ENCODE data around the gene LPCAT3.

Gene LPCAT3

GRCh38 chr12:6958609-6959057 lies 59.6 kb downstream of the LPCAT3 start:
- TF ChIP-seq CTCF (IDR thresholded peaks at IDR 0.05; ENCODE audit: control extremely low read depth, extremely low read depth, low read depth, missing control alignments) = no peak
- CTCF ChIA-PET = interaction anchor here (0.8 to 13.5 kb wide), 12 partner anchors 8 to 192 kb away, joined by 3 to 530 read pairs (median 4); partner anchors contain the start of genes C12orf57, PTPN6 and RNU7-1
- no peak for DNase-seq (ENCODE audit: extremely low spot score)
- POLR2A ChIA-PET = interaction anchor here (0.8 to 11.3 kb wide), 6 partner anchors 8 to 91 kb away, joined by 3 to 147 read pairs (median 4); partner anchors contain the start of genes C12orf57, PTPN6, RNU7-1 and SPSB2

- no peak for TF ChIP-seq CTCF (IDR thresholded peaks at IDR 0.05; ENCODE audit: control extremely low read depth, extremely low read depth, low read depth, missing control alignments)
- DNase-seq (ENCODE audit: extremely low spot score) = no peak
- CTCF ChIA-PET = interaction anchor here (0.8 to 13.5 kb wide), 12 partner anchors 7 to 187 kb away, joined by 3 to 530 read pairs (median 6); partner anchors contain the start of genes C12orf57, PTPN6 and RNU7-1
- POLR2A ChIA-PET = interaction anchor here (0.8 to 11.3 kb wide), 6 partner anchors 7 to 91 kb away, joined by 3 to 147 read pairs (median 4); partner anchors contain the start of genes C12orf57, PTPN6, RNU7-1 and SPSB2
Measured at GRCh38 chr12:6957741-6958608, 60.3 kb downstream of the LPCAT3 start.

GRCh38 chr12:6957151-6957701 lies 61.0 kb downstream of the LPCAT3 start:
- no peak for DNase-seq (ENCODE audit: extremely low spot score)
- POLR2A ChIA-PET = interaction anchor here (0.8 to 11.3 kb wide), 5 partner anchors 9 to 90 kb away, joined by 3 to 147 read pairs (median 3); partner anchors contain the start of genes C12orf57, RNU7-1, SPSB2 and TPI1
- CTCF ChIA-PET = interaction anchor here (1.0 to 13.5 kb wide), 5 partner anchors 8 to 188 kb away, joined by 3 to 530 read pairs (median 7); partner anchors contain the start of genes C12orf57, PTPN6 and RNU7-1
- no peak for TF ChIP-seq CTCF (IDR thresholded peaks at IDR 0.05; ENCODE audit: control extremely low read depth, extremely low read depth, low read depth, missing control alignments)

GRCh38 chr12:6956021-6956727 lies 62.1 kb downstream of the LPCAT3 start:
- no peak for DNase-seq (ENCODE audit: extremely low spot score)
- ChIA-PET CTCF (interaction anchor here (1.4 to 13.5 kb wide), 5 partner anchors 9 to 151 kb away, joined by 3 to 530 read pairs (median 7); partner anchors contain the start of genes C12orf57, PTPN6, RNU7-1 and SPSB2), POLR2A (interaction anchor here (0.8 to 11.3 kb wide), 4 partner anchors 10 to 89 kb away, joined by 3 to 147 read pairs (median 3); partner anchors contain the start of genes C12orf57, RNU7-1 and TPI1)
- TF ChIP-seq CTCF (IDR thresholded peaks at IDR 0.05; ENCODE audit: control extremely low read depth, extremely low read depth, low read depth, missing control alignments) = no peak

GRCh38 chr12:6955108-6956020 lies 62.9 kb downstream of the LPCAT3 start:
- no peak for TF ChIP-seq CTCF (IDR thresholded peaks at IDR 0.05; ENCODE audit: control extremely low read depth, extremely low read depth, low read depth, missing control alignments)
- CTCF ChIA-PET = interaction anchor here (1.4 to 13.5 kb wide), 4 partner anchors 10 to 82 kb away, joined by 3 to 530 read pairs (median 16); partner anchors contain the start of genes C12orf57, PTPN6, RNU7-1 and SPSB2
- POLR2A ChIA-PET = interaction anchor here (1.0 to 11.3 kb wide), 2 partner anchors 10 to 88 kb away, joined by 3 to 147 read pairs; partner anchors contain the start of genes C12orf57, RNU7-1 and TPI1
- DNase-seq (ENCODE audit: extremely low spot score) = no peak

Data from GM10248 (cell line).